ENCODE data around the gene CTXN3.

Gene CTXN3

DNA sequence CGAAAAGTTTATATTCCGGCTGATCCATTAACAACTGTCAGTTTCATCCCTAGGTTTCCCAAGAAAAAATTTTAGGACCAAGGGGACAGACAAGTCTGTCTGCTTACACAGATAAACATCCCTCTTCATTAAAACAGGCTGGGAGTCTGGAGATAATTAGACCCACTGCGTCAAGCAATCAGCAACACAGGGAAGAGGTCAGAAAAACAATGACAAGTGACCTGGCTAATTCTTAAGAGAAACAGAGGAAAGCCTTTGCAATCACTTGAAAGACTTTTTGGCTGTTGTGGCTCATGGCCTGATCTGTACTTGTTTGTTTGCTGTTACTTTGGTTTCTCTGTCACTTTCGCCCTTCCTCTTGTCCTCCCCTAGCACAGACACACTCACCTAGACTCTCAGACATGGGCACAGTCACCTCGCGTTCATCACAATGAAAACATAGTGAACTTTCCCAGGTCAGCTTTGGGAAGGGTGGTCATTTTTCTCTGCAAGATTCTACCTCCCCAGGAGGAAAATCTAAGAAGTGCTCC is 51.4 kb downstream of the CTXN3 start:
- FAIRE-seq = no peak

DNA sequence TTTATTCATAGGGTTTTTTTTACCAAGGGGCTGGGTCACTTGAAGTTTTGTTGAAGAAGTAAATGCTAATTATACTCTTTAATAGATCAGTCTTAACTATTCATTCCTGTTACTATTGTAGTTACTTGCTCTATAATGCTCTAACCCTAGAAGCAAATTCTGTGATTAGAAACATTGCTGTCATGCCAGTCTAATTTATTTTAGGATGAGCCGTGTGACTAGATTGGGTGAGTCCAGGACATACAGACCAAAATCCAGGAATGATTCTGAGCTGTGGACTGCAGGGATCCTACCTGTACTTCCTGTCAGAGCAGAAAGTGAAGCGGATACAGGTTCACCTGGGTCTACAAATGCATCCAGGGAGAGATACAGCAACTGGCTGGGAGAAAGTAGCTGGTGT is 53.6 kb downstream of the CTXN3 start:
- no peak for FAIRE-seq

DNA sequence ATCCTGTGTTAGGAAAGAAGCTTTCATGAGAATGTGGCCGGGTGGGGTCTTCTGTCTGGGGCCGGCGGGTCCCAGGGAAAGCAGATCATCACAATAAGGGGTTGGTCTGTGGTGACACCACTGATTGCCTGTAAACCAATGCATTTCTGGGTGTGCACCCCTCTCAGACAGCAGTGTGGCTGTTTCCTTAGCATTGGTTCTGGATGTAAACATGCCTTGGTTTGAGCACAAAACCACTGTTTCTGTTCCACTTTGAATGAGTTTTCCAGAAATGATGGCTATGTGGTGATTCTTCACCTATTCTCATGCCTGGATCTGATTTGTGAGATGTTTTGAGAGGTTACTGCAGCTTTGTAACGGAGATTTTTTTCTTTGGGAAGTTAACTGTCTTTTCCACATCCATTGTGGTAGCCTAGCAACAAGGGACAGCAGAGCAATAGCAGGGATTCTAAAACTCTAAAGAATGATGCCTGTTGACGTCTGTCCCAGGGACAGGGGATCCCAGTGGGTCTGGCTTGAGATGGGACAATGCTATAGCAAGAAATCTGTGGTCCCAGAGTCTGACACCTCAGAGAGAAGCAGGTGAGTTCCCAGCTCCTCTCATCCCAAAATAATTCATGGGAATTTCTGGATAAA is 54.2 kb downstream of the CTXN3 start, which contains the start of gene CCDC192:
Gene CCDC192, plus strand, starts transcription at position 466 of the 636 bp plus-strand sequence. Its CDS starts 55 bp downstream, at position 521.
- FAIRE-seq = no peak

DNA sequence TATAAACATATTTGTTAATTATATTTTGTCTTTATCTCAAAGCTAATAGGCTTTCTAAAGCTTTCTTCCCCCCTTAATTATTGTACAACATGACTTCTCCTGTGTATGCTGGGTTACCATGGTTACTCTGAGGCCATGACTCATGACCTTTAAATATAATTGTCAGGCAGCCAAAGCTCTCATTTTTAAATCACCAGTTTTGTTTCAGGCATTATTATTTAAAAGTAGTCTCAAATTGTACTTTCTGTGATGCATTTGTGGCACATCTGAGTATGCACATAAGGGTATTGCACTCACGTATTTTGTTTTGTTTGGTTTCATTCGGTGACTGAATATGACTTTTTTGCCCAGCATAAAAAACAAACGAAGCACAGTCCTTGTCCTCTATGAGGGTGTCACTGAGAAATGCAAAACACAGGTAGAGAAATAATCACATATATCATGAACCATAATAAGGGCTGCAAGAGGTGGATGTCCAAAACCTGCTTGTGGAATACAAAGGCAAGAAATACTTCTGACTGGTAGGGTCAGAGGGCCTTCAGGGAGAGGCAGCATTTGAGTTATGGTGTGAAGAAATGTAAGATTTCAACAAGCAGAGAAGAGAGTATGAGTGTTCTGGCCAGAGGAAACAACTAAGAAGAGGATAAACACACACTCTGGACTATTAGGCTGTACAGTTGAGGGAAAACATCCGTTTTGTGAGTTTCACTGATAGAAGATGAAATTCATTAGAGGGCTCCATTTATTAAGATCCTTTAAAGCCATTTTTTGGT is 56.4 kb downstream of the CTXN3 start:
- no peak for FAIRE-seq

DNA sequence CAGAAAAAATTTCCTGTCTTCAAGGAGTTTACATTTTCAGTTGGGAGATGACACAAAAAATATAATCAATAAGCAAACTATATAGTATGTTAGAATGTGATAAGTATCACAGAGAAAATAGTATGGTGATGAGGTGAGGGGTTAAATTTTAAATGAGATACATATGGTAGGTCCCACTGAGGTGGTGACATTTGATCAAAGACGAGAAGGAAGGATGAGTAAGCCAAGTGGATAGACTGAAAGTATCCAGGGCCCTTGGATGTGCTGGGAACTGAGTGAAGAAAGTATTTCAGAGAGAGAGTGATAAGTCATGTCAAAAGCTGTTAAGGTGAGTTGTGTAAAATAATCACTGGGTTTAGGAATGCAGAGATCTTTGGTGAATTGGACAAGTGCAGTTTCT is 57.8 kb downstream of the CTXN3 start:
- FAIRE-seq = no peak

DNA sequence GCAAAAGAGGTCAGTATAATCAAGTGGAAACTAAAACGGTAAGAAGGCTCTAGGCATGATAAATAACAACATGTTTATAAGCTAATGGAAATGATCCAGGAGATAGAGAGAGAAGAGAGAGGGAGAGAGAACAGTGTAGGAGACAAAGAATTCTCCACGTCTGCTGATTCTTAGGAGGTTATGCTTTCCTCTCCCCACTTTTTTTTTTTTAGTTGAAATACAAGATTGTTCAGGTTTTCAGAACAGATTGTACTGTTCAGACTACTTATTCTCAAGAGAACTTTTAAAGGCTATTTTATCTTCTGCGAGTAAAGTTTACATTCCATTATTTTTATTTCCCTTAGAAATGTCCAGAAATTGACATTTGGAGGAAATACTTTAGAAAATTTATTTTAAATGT is 58.3 kb downstream of the CTXN3 start:
- FAIRE-seq = no peak
